B cell (primary cell): ENCODE results near the gene SOX18. TPM values are rescaled to one million over a fixed set of nuclear protein-coding genes. Genes with fewer than 3 reads are reported as not detected.

Source experiments
- ATAC-seq: fragments of 200-7000 bp; cut with Tn5 transposase; one replicate; pipeline ENCODE4 v1.10.0; 2021; ENCODE audit warnings: low read depth, mild to moderate bottlenecking, moderate number of reproducible peaks, moderate library complexity
- CTCF ChIA-PET: fragments of 350-600 bp; sonication (Branson Sonifier 250); formaldehyde crosslinking; loops from one replicate; lab custom pipeline; 2021; ENCODE audit warnings: antibody characterized with exemption, inconsistent platforms; lab: Charles Lee
- POLR2A ChIA-PET: fragments of 350-600 bp; sonication (Branson Sonifier 250); formaldehyde crosslinking; loops from one replicate; lab custom pipeline; 2021; ENCODE audit warnings: antibody characterized with exemption; lab: Charles Lee
- DNase-seq: peaks from one replicate; pipeline ENCODE4 v3.0.0; 2013
- H2AFZ ChIP-seq: 2 replicates; pipeline ENCODE4 v1.6.1; 2012; ENCODE audit warnings: mild to moderate bottlenecking, low read depth, low read length; ENCODE audit not compliant: insufficient read depth, poor library complexity, severe bottlenecking
- H3K27ac ChIP-seq, 2 donors: 1 replicate in 1 of 2; 2 replicates in 1 of 2; pipeline ENCODE4 v1.5.1; 2012 to 2013; ENCODE audit warnings: low read length in 2 of 2, mild to moderate bottlenecking in 2 of 2, moderate library complexity in 1 of 2
- H3K27me3 ChIP-seq, 4 experiments: fragments of 200-600 bp in 1 of 4; sonication (generic) in 1 of 4; replicated peaks in 1 of 4; 1 replicate in 2 of 4; 2 replicates in 2 of 4; pipeline versions ENCODE4 v1.6.1 to v1.7.0; 2013 to 2016; ENCODE audit warnings: low read length in 3 of 4, mild to moderate bottlenecking in 2 of 4, mixed read lengths in 1 of 4, moderate library complexity in 1 of 4; ENCODE audit not compliant: insufficient read depth in 4 of 4, control insufficient read depth in 3 of 4; ENCODE audit errors: control extremely low read depth in 1 of 4
- H3K36me3 ChIP-seq, 2 experiments: replicated peaks in 1 of 2; 1 replicate in 1 of 2; 2 replicates in 1 of 2; pipeline versions ENCODE4 v1.6.1 to v1.7.1; 2013; ENCODE audit warnings: low read length in 1 of 2; ENCODE audit not compliant: insufficient read depth in 2 of 2, control insufficient read depth in 1 of 2; ENCODE audit errors: control extremely low read depth in 1 of 2, extremely low read depth in 1 of 2
- H3K4me1 ChIP-seq, 2 donors: fragments of 200-600 bp in 1 of 2; sonication (generic) in 1 of 2; 1 replicate in 1 of 2; 2 replicates in 1 of 2; pipeline versions ENCODE4 v1.5.1 to v1.6.1; 2013 to 2017; ENCODE audit warnings: low read length in 2 of 2; ENCODE audit not compliant: control insufficient read depth in 2 of 2, insufficient read depth in 2 of 2
- H3K4me2 ChIP-seq: replicated peaks from 2 replicates; pipeline ENCODE3; 2012; ENCODE audit warnings: mild to moderate bottlenecking, low read depth, low read length; ENCODE audit not compliant: poor library complexity, severe bottlenecking
- H3K4me3 ChIP-seq, 5 experiments: fragments of 200-600 bp in 1 of 5; sonication (generic) in 1 of 5; 1 replicate in 3 of 5; 2 replicates in 2 of 5; pipeline versions ENCODE4 v1.5.1 to v1.7.0; 2011 to 2016; ENCODE audit warnings: low read length in 4 of 5, mild to moderate bottlenecking in 4 of 5, low read depth in 2 of 5, control low read depth in 1 of 5, moderate library complexity in 1 of 5; ENCODE audit not compliant: insufficient read depth in 1 of 5; ENCODE audit errors: control extremely low read depth in 1 of 5, extremely low read depth in 1 of 5
- H3K79me2 ChIP-seq: fragments of 200-600 bp; sonication (generic); one replicate; pipeline ENCODE4 v1.6.0; 2016; ENCODE audit warnings: low read length; ENCODE audit not compliant: control insufficient read depth, insufficient read depth
- H3K9ac ChIP-seq: fragments of 200-600 bp; sonication (generic); 2 replicates; pipeline ENCODE4 v1.6.1; 2017; ENCODE audit warnings: mild to moderate bottlenecking, low read length, moderate library complexity
- H3K9me3 ChIP-seq, 3 donors: one replicate each; pipeline versions ENCODE4 v1.6.1 to v1.7.1; 2013; ENCODE audit warnings: low read length in 2 of 3; ENCODE audit not compliant: control insufficient read depth in 2 of 3, insufficient read depth in 1 of 3; ENCODE audit errors: control extremely low read depth in 1 of 3
- H4K20me1 ChIP-seq: 2 replicates; pipeline ENCODE4 v1.6.0; 2012; ENCODE audit warnings: mild to moderate bottlenecking, low read length; ENCODE audit not compliant: insufficient read depth, control insufficient read depth, poor library complexity, severe bottlenecking
- H3K27ac Mint-ChIP-seq: one replicate; pipeline ENCODE4 v1.8.0; 2021; ENCODE audit warnings: mixed read lengths
- H3K27me3 Mint-ChIP-seq: one replicate; pipeline ENCODE4 v1.8.0; 2021; ENCODE audit warnings: mixed read lengths
- H3K4me1 Mint-ChIP-seq: one replicate; pipeline ENCODE4 v1.8.0; 2021; ENCODE audit warnings: mixed read lengths
- H3K4me3 Mint-ChIP-seq: one replicate; pipeline ENCODE4 v1.8.0; 2021; ENCODE audit warnings: mixed read lengths
- H3K9me3 Mint-ChIP-seq: one replicate; pipeline ENCODE4 v1.8.0; 2022; ENCODE audit warnings: mixed read lengths; ENCODE audit not compliant: insufficient read depth
- EZH2 ChIP-seq: IDR thresholded peaks from 2 replicates; pipeline ENCODE4 v1.6.1; 2012; ENCODE audit warnings: borderline replicate concordance, low read depth, mild to moderate bottlenecking, moderate library complexity, low read length; ENCODE audit not compliant: insufficient read depth, poor library complexity, severe bottlenecking
- WGBS: methylation state at CpG from one replicate; pipeline ENCODE4 v1.1.5; 2013; ENCODE audit warnings: missing lambda C conversion rate; ENCODE audit not compliant: insufficient coverage; 5-methylcytosine and 5-hydroxymethylcytosine counted together
- intact Hi-C: fragments of 100-400 bp; cut with micrococcal nuclease; formaldehyde crosslinking; loops from one replicate; pipeline ENCODE4 v1.10.0; 2022
- polyA plus RNA-seq: library from polyadenylated mRNA; depleted of rRNA; stranded (reverse); fragments of >200 nt; gene quantifications from 2 replicates; pipeline ENCODE4 v1.2.3, GENCODE V29; 2012
- total RNA-seq, 2 donors: library from RNA; stranded (reverse); fragments of 120-200 nt in 1 of 2; gene quantifications; 1 replicate in 1 of 2; 2 replicates in 1 of 2; pipeline versions ENCODE4 v1.2.3 to v1.2.4, GENCODE V29; 2013 to 2022
- TF ChIP-seq, protein P1 (sequence below): fragments of 200-600 bp; IDR thresholded peaks from one replicate; pipeline ENCODE4 v1.8.0; 2022; ENCODE audit warnings: antibody characterized with exemption, mild to moderate bottlenecking

Gene SOX18
- total and polyA plus RNA-seq, 2 donors (not counting 1 experiment from before 2014, with no cell fraction given) = not detected

DNA sequence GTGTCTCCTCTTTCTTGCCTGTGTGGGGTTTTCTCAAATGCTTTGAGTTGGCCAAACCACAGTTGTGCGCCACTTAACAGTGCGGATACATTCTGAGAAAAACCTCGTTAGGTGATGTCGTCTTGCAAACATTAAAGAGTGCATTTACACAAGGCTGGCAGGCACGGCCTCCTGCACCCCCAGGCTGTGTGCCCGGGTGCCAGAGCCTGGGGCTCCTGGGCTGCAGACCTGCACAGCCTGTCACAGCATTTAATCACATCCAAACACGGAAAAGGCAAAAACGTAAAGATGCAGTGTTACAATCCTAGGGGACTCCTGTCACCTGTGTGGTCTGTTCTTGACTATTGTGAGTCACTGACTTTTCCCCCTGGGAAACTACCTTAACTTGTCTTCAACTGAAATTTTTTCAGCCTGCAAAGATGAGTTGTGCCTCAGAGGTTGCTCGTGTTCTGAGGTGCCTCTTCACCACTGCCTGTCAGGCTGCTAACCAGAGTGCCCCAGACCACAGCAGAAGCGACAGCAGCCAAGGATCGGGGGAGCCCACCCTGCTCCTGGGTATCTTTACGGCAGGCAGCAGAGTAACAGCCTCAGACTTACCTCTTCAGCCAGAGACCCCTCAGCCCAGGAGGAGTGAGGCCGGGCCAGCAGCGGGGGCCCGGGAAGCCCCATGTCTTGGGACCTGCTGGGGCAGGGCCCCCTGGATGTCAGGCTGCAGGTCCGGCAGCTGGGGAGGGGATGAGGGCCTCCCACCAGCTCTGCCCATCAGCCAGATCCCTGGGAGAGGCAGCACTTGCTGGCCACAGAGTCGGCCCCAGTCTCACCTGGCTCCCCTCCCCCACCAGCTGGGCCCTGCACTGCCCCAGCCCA lies 14.1 kb downstream of the SOX18 start:
- no peak overlapping the region for H3K4me3 ChIP-seq
- WGBS = 84% methylated on average over 13 of the region's 17 CpGs
- no peaks in the 10 kb centered on the region for H3K9me3 ChIP-seq
- no peak for ATAC-seq
- H3K4me3 Mint-ChIP-seq = no peak overlapping the region
- peaks cover 19 to 20% of the 10 kb centered on the region in 2 donors for H3K4me1 ChIP-seq
- H4K20me1 ChIP-seq = peaks cover 6% of the 10 kb centered on the region
- no peak overlapping the region for H2AFZ ChIP-seq
- no peak overlapping the region for H3K4me2 ChIP-seq
- H3K27me3 ChIP-seq = peaks cover 0 to 13% (median 5%) of the 10 kb centered on the region in 4 experiments
- peaks cover 4% of the 10 kb centered on the region for H3K27me3 Mint-ChIP-seq
- DNase-seq = no peak
- TF ChIP-seq, protein P1, sequence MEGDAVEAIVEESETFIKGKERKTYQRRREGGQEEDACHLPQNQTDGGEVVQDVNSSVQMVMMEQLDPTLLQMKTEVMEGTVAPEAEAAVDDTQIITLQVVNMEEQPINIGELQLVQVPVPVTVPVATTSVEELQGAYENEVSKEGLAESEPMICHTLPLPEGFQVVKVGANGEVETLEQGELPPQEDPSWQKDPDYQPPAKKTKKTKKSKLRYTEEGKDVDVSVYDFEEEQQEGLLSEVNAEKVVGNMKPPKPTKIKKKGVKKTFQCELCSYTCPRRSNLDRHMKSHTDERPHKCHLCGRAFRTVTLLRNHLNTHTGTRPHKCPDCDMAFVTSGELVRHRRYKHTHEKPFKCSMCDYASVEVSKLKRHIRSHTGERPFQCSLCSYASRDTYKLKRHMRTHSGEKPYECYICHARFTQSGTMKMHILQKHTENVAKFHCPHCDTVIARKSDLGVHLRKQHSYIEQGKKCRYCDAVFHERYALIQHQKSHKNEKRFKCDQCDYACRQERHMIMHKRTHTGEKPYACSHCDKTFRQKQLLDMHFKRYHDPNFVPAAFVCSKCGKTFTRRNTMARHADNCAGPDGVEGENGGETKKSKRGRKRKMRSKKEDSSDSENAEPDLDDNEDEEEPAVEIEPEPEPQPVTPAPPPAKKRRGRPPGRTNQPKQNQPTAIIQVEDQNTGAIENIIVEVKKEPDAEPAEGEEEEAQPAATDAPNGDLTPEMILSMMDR = no peak
- no peak for TF ChIP-seq EZH2
- H3K9ac ChIP-seq = no peak overlapping the region
- H3K27ac ChIP-seq = no peak overlapping the region
- H3K27ac Mint-ChIP-seq = no peak overlapping the region
- ChIA-PET POLR2A (no interaction called here), CTCF (interaction anchor here (0.7 kb wide), 1 partner anchor 312 kb away, joined by 3 read pairs; no protein-coding TSS in a partner anchor)
- intact Hi-C loops = loop anchor here (5.0 kb wide), 1 partner anchor 67 kb away; no protein-coding TSS in a partner anchor
- H3K4me1 Mint-ChIP-seq = peaks cover 15% of the 10 kb centered on the region
- peaks cover 0 to 22% of the 10 kb centered on the region in 2 experiments for H3K36me3 ChIP-seq
- H3K79me2 ChIP-seq = no peaks in the 10 kb centered on the region
- H3K9me3 Mint-ChIP-seq = no peaks in the 10 kb centered on the region
